Vagina (tissue), 2 donors: Measurements from ENCODE around the gene GABBR2. TPM values are rescaled to one million over a fixed set of nuclear protein-coding genes. Genes with fewer than 3 reads are reported as not detected.

ENCODE experiments used
- DNase-seq, 2 donors: peaks; one replicate each; pipeline ENCODE4 v3.0.0-alpha.2; 2017; ENCODE audit errors: extremely low spot score in 2 of 2
- H3K27ac ChIP-seq: fragments of 200-600 bp; sonication (generic); one replicate; pipeline ENCODE4 v1.5.1; 2019
- H3K27me3 ChIP-seq: fragments of 200-600 bp; sonication (generic); one replicate; pipeline ENCODE4 v1.5.1; 2019
- H3K36me3 ChIP-seq, 2 donors: fragments of 200-600 bp; sonication (generic); one replicate each; pipeline ENCODE4 v1.5.1; 2017 to 2019
- H3K4me1 ChIP-seq: fragments of 200-600 bp; sonication (generic); one replicate; pipeline ENCODE4 v1.5.1; 2019
- H3K4me3 ChIP-seq, 2 donors: fragments of 200-600 bp; sonication (generic); 1 replicate in 1 of 2; 2 replicates in 1 of 2; pipeline ENCODE4 v1.5.1; 2016 to 2019
- H3K9me3 ChIP-seq: fragments of 200-600 bp; sonication (generic); one replicate; pipeline ENCODE4 v1.5.1; 2019
- CTCF ChIP-seq, 3 experiments: fragments of 450-650 bp in 2 of 3; fragments of 200-600 bp in 1 of 3; sonication (generic) in 1 of 3; IDR thresholded peaks; one replicate each; pipeline ENCODE4 v1.5.1; 2017 to 2019; ENCODE audit warnings: antibody characterized with exemption in 3 of 3, mild to moderate bottlenecking in 2 of 3, moderate library complexity in 2 of 3
- POLR2A ChIP-seq, 2 donors: fragments of 450-650 bp; IDR thresholded peaks; one replicate each; pipeline ENCODE4 v1.6.1; 2017; ENCODE audit warnings: antibody characterized with exemption in 2 of 2, mild to moderate bottlenecking in 2 of 2, moderate library complexity in 2 of 2
- POLR2AphosphoS5 ChIP-seq, 2 donors: sonication (generic); formaldehyde crosslinking; IDR thresholded peaks; one replicate each; pipeline ENCODE4 v1.9.0; 2017; ENCODE audit warnings: antibody characterized with exemption in 2 of 2, mild to moderate bottlenecking in 2 of 2, low read depth in 1 of 2; ENCODE audit not compliant: insufficient read depth in 1 of 2
- intact Hi-C: fragments of 100-400 bp; cut with DNase I; formaldehyde crosslinking; loops from one replicate; pipeline ENCODE4 v1.15.1; 2023
- total RNA-seq: library from RNA; depleted of rRNA; stranded (reverse); fragments of >200 nt; gene quantifications from one replicate; pipeline ENCODE4 v1.2.3, GENCODE V29; 2016

The GABBR2 gene
- total RNA-seq, 1 donor from 2014 or later: not detected

- TF ChIP-seq POLR2AphosphoS5 (IDR thresholded peaks at IDR 0.05; ENCODE audit: insufficient read depth in 1 of 2, low read depth in 1 of 2): no peak
- no peak for TF ChIP-seq CTCF (IDR thresholded peaks at IDR 0.05)
- TF ChIP-seq POLR2A (IDR thresholded peaks at IDR 0.05): no peak
- no peak overlapping the region for H3K4me3 ChIP-seq
- H3K9me3 ChIP-seq: no peaks in the 10 kb centered on the region
- intact Hi-C loops: no loop called here
- DNase-seq: peak in 1 of 2 donors; percentile 19
- H3K27me3 ChIP-seq: no peaks in the 10 kb centered on the region
- H3K36me3 ChIP-seq: no peaks in the 10 kb centered on the region
- H3K27ac ChIP-seq: no peak overlapping the region
- H3K4me1 ChIP-seq: no peaks in the 10 kb centered on the region
These were observed 105.8 kb downstream of the GABBR2 start for GRCh38 chr9:98602839-98603500.

- Histone ChIP-seq H3K4me3 (no peak overlapping the region), H3K36me3 (no peaks in the 10 kb centered on the region), H3K9me3 (no peaks in the 10 kb centered on the region), H3K4me1 (no peaks in the 10 kb centered on the region), H3K27me3 (no peaks in the 10 kb centered on the region), H3K27ac (no peak overlapping the region)
- TF ChIP-seq POLR2A (IDR thresholded peaks at IDR 0.05) (no peak), CTCF (IDR thresholded peaks at IDR 0.05) (no peak), POLR2AphosphoS5 (IDR thresholded peaks at IDR 0.05; ENCODE audit: insufficient read depth in 1 of 2, low read depth in 1 of 2) (no peak)
- intact Hi-C loops: no loop called here
- peak in 1 of 2 donors; percentile 87 for DNase-seq
These were observed 108.1 kb downstream of the GABBR2 start for GRCh38 chr9:98600631-98601030.

DNA sequence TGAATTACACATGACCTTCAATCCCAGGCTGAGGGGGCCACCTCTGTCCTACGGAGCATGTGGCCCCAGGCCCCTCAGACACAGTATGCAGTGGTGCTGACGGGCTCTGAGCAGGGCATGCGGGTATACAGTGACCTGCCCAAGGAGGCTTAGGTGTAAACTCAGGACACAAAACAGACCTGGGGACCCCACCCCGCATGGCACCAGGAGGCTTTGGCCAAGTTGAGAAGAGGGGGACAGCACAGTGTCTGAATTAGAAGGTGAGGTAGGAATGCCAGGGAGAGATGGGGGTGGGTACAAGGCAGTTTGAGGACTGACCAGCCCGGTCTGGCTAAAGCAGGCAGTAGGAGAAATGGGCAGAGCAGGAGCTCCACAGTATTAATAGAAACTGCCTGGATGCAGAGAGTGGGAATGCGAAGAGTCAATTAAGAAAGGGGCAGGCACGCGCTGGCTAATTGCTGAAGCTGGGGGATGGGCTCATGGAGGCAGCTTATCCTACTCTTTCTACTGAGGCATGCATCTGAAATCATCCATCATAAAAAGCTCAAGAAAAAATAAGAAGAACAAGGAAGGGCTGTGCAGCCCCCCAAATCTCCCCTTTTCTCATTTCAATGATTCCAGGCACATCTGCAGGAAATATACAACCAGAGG, 109.0 kb downstream of the GABBR2 start:
- DNase-seq: peak in 1 of 2 donors; percentile 74
- intact Hi-C loops: no loop called here
- H3K4me3 ChIP-seq: no peak overlapping the region

GRCh38 chr9:98598861-98599260, 109.9 kb downstream of the GABBR2 start:
- no peaks in the 10 kb centered on the region for H3K9me3 ChIP-seq
- no peak for TF ChIP-seq POLR2A (IDR thresholded peaks at IDR 0.05)
- no peak for TF ChIP-seq CTCF (IDR thresholded peaks at IDR 0.05)
- TF ChIP-seq POLR2AphosphoS5 (IDR thresholded peaks at IDR 0.05; ENCODE audit: insufficient read depth in 1 of 2, low read depth in 1 of 2): no peak
- H3K27ac ChIP-seq: no peak overlapping the region
- no peaks in the 10 kb centered on the region for H3K4me1 ChIP-seq
- no peaks in the 10 kb centered on the region for H3K27me3 ChIP-seq
- no peaks in the 10 kb centered on the region for H3K36me3 ChIP-seq
- DNase-seq: no peak
- intact Hi-C loops: no loop called here
- H3K4me3 ChIP-seq: no peak overlapping the region

More for the DNA sequence above, 109.0 kb downstream of the GABBR2 start:
- H3K36me3 ChIP-seq: no peaks in the 10 kb centered on the region
- H3K9me3 ChIP-seq: no peaks in the 10 kb centered on the region
- no peaks in the 10 kb centered on the region for H3K4me1 ChIP-seq
- H3K27ac ChIP-seq: no peak overlapping the region
- no peaks in the 10 kb centered on the region for H3K27me3 ChIP-seq
- TF ChIP-seq POLR2AphosphoS5 (IDR thresholded peaks at IDR 0.05; ENCODE audit: insufficient read depth in 1 of 2, low read depth in 1 of 2): no peak

GRCh38 chr9:98597236-98597771, 111.4 kb downstream of the GABBR2 start:
- intact Hi-C loops: no loop called here
- peak in 1 of 2 donors; percentile 52 for DNase-seq
- Histone ChIP-seq H3K4me1 (no peaks in the 10 kb centered on the region), H3K36me3 (no peaks in the 10 kb centered on the region), H3K27ac (no peak overlapping the region), H3K4me3 (no peak overlapping the region), H3K9me3 (no peaks in the 10 kb centered on the region), H3K27me3 (no peaks in the 10 kb centered on the region)
- TF ChIP-seq POLR2A (IDR thresholded peaks at IDR 0.05): no peak
- TF ChIP-seq CTCF (IDR thresholded peaks at IDR 0.05): no peak
- no peak for TF ChIP-seq POLR2AphosphoS5 (IDR thresholded peaks at IDR 0.05; ENCODE audit: insufficient read depth in 1 of 2, low read depth in 1 of 2)
